Putamen (tissue), 1 donor: ENCODE measurements around the gene DNAJB1.
A peak's percentile ranks its signal among the peaks of the same experiment; 100 is the strongest.
"Not testable (repeated sequence)": the region's sequence is repeated elsewhere in the genome, so short reads cannot be mapped to it uniquely, and the experiment has no call there.

ENCODE experiments used
- DNase-seq: peaks from one replicate; pipeline ENCODE4 v3.0.0-alpha.2; 2016; ENCODE audit warnings: low spot score

Gene DNAJB1

GRCh38 chr19:14519860-14520407, 1.7 kb upstream of the DNAJB1 start:
- DNase-seq: no peak

DNA sequence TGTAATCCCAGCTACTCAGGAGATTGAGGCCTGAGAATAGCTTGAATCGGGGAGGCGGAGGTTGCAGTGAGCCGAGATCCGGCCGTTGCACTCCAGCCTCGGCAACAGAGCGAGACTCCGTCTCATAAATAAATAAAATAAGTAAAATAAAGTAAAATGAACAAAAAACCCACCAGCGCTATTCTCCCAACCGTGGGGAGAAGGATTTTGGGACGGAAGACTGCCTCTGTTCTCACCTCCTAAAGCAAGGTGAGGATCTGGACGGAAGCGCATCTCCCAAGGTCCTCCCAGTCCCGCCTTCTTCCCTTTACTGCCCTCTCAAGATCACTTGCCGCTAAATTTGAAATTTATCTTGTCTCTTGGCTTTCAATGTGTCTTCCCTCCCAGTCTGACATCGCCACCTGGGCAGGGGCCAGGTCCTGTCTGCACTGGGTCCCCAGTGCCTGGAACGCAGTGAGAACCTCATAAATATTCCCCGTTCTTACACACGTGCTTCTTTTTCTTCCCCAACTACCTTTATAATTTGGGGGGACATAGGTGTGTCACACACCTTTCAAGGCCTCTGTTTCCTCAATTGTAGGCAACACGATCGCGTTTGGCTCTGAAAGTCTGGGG, 1.2 kb upstream of the DNAJB1 start:
- no peak for DNase-seq

GRCh38 chr19:14517446-14517839, 754 bp downstream of the DNAJB1 start:
- no peak for DNase-seq

- no peak for DNase-seq
These were observed 1.3 kb downstream of the DNAJB1 start for GRCh38 chr19:14516746-14517438.

GRCh38 chr19:14516048-14516534, 2.1 kb downstream of the DNAJB1 start:
- DNase-seq: no peak

DNA sequence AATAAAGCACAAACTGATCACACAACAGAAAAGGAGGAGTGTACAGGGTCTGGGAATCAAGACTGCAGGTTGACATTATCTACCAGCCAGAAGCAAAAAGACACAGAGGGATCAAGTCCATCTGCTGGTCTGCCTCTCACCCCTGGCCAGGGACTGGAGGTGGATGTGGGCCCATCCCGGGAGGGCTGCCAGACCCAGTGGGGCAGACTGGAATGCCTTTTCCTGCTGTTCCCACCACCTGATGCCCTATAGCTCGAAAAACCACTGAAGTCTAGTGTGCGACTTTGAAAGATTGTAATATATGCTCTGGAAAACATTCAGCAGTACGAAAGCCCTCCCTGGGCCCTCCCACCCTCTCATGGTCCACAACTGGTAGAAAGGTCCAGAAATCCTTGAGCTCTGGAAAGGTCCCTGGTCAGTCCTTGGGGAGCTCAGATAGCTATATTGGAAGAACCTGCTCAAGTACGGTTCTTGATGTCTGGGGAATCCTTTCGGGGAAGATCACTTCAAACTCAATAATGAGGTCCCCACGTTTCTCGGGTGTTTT, 2.6 kb downstream of the DNAJB1 start:
- no peak for DNase-seq

DNA sequence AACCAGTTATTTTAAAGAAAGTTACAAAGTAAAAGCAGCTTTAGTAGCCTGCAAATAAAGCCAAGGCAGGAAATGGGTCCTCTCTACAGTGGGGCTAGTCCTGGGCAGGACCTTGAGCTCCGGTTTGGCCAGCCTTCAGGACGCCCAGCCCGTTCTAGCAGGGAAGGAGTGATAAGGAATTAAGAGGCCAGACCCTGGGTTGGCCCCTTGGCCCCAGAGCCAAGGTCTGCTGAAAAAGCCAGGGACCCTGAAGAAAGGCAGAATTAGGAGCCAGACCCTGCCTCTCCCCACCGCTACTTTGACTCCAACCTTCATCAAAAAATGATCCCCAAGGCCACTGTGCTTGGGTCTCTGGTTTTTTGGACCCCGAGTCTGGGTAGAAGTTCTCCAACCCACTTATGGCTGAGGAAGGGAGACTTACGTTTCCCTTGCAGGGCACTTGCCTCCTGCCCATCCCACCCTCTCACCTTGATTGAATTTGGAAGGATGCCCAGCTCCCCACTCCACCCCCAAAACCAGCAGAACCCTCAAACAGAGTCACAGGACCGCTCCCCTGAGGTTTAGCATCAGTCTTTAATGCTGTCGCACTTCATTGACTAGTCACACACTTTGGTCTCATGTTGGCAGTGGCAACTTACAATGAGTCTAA, 3.9 kb downstream of the DNAJB1 start:
- no peak for DNase-seq

GRCh38 chr19:14512406-14512961, 5.7 kb downstream of the DNAJB1 start:
- no peak for DNase-seq

DNA sequence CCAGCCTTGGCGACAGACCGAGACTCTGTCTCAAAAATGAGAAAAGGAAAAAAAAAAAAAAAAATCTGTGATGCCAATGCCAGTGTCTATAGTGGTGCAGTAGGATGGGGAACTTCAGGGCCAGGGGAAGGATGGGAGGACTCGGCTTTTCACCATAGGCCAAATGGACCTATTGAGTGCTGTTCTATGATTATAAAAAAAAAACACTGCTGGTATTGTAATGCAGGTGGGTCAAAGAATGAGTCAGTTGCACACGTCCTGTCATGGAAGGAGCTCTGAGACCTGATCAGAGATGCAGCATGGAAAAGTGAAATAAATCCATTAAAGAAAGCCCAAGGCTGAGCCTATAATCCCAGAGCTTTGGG, 7.0 kb downstream of the DNAJB1 start:
- DNase-seq: no peak

GRCh38 chr19:14510311-14511228, 7.6 kb downstream of the DNAJB1 start:
- no peak for DNase-seq

DNA sequence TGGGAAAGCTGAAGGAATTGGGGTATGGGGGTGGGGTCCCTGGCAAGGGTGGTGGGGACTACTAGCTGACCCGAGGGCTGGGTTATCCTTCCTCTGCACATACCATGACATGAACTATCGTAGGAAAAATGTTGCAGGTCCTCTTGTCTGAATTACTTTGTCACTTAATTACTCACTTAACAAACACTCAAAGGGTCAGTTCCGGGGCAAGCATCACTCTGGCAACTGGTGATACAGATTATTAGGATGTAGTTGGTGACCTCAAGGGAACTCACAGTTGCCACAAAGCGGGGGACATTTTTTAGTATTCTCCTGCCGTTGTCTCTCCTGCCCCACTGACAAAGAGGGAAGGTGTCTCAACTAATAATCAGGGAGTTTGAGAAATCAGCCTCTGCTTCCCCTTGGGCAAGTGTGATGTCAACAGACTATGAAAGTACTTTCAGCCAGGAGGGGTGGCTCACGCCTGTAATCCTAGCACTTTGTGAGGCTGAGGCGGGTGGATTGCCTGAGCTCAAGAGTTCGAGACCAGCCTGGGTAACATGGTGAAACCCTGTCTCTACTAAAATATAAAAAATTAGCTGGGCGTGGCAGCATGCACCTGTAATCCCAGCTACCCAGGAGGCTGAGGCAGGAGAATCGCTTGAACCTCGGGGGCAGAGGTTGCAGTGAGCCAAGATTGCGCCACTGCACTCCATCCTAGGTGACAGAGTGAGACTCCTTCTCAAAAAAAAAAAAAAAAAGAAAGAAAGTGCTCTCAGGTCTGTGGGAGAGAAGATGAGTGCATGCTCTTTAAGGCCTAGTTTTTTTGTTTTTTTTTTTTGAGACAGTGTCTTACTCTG, 10.3 kb downstream of the DNAJB1 start:
- DNase-seq: no peak

GRCh38 chr19:14505488-14506239, 12.5 kb downstream of the DNAJB1 start:
- DNase-seq: no peak

- not testable (repeated sequence) for DNase-seq
These were observed 13.6 kb downstream of the DNAJB1 start for GRCh38 chr19:14504575-14504974.

DNA sequence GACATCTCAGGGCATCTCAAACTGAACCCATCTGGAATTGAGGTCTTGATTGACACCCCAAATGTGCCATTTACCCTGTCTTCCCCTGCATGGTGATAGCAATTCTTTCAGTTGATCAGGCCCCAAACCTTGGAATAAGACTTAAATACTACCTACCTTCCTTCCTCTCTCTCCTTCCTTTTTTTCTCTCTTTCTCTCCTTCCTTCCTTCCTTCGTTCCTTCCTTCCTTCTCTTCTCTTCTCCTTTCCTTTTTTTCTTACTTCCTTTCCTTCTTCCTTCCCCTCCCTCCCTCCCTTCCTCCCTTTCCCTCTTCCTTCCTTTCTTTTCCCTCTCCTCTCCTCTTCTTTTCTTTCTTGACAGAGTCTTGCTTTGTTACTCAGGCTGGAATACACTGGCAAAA, 14.9 kb downstream of the DNAJB1 start:
- no peak for DNase-seq

GRCh38 chr19:14502334-14503092, 15.7 kb downstream of the DNAJB1 start:
- no peak for DNase-seq

DNA sequence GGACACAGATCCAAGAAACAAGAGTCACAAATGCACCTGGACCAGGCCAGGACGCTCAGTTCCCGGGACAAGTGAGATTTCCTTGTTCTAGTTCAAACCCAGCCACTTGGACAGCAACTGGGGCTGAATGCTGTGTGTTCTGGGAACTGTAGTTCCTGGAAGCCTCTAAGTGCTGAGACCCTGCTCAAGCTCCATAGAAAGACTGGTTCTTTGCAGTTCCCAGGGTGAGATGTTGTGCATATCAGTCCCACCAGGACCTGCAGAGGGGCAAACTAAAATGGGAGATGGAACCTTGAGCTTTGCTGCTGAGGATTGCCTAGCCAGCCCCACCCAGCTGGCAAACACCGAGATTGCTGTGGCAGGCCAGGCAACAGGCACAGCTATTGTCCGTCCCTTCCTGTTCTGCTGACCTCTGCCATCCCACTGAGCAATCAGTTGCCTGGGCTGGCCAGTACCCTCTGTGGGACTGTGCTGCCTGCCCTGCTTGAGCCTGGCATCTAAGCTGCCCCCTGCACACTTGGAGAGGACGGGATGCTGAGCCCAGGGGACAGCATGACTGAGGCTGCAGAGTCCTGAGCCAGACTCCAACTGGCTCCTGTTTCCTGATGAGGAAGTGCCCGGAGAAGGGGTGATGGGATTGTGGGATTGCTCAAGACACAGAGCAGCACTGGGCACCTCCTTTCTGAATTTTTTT, 20.8 kb downstream of the DNAJB1 start:
- peak; percentile 81 for DNase-seq

DNA sequence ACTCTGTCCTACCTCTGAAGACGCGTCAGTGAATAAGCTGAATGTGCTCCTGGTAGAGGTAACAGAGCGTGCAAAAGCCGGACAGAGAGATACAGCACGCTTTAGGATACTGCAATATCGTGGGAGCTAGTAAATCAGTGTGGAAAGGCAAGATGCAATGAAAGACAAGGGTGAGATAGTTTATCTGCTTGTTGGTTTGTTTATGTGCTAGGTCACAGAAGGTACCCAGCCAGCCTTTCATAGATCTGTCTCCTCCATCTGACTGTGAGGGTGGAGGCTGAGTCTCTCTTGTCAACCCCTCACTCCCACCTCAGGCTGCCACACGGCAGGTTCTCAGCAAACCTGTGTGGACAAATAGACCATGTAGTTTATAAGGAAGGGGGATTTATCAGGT, 21.4 kb downstream of the DNAJB1 start:
- DNase-seq: no peak
